HG03135 (cell line): ENCODE results near the gene CEP89.
"Not testable (repeated sequence)": the region's sequence is repeated elsewhere in the genome, so short reads cannot be mapped to it uniquely, and the experiment has no call there.

ENCODE experiments used
- ATAC-seq: cut with Tn5 transposase; IDR thresholded peaks from one replicate; pipeline ENCODE4 v1.9.1; 2021; ENCODE audit warnings: mild to moderate bottlenecking, moderate library complexity; ENCODE audit not compliant: unreplicated experiment

The CEP89 gene

DNA sequence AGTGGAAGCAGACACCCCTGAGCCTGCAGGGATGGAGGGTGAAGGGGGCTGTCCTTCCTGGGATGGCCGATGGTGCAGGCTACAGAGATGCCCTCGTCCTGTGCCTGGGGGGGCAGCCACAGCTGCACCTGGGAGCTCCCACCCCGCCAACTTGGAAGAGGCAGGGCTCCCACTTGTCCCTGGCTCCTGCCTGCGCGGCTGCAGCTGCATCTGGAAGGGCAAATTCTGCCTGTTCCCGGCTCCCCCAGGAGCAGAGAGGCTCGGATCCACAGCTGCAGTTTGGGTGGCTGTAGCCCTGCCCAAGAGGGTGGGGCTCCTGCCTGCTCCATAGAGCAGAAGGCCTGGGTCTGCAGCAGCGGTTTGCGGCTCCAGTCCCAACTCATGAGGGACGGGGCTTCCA is 2.2 kb downstream of the CEP89 start:
- no peak for ATAC-seq

DNA sequence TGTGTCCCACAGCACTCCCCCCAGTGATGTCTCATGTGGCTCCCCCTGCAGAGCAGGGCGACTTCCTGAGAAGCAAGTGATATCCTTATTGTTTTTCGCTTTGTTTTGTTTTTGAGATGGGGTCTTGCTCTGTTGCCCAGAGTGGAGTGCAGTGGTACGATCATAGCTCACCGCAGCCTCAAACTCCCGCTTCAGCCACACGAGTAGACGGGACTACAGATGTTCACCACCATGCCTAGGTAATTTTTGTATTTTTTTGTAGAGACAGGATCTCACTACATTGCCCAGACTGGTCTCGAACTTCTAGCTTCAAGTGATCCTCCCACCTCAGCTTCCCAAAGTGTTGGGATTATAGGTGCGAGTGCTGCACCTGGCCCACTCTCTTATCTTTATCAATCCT is 5.0 kb downstream of the CEP89 start:
- no peak for ATAC-seq

DNA sequence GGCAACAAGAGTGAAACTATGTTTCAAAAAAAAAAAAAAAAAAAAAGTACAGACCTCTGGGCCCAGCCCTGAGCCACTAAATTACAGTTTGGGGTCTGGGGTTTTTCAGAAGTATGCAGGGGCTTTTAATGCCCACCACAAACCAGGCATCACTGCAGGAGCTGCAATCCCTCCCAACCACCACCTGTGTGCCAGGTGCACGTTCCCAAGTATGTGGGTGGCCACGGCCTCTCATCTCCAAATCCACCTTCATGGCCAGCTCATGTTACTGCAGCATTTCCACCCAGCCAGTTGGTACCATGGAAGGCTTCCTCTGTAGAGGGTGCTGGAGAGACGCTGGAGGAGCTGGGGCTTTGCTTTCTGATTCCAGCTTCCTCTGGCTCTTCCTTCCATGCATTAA is 26.5 kb downstream of the CEP89 start:
- no peak for ATAC-seq

DNA sequence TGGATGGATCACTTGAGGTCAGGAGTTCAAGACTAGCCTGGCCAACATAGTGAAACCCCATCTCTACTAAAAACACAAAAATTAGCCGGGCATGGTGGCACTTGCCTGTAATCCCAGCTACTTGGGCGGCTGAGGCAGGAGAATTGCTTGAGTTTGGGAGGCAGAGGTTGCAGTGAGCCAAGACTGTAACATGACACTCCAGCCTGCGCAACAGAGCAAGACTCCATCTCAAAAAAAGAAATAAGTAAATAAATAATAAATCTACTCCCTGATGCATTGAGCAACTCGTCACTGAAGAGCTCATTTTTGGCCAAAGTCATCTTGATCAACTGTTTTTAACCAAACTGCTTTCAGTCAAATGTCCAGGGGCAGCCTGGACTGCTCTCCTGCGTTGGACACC is 30.5 kb downstream of the CEP89 start:
- not testable (repeated sequence) for ATAC-seq

DNA sequence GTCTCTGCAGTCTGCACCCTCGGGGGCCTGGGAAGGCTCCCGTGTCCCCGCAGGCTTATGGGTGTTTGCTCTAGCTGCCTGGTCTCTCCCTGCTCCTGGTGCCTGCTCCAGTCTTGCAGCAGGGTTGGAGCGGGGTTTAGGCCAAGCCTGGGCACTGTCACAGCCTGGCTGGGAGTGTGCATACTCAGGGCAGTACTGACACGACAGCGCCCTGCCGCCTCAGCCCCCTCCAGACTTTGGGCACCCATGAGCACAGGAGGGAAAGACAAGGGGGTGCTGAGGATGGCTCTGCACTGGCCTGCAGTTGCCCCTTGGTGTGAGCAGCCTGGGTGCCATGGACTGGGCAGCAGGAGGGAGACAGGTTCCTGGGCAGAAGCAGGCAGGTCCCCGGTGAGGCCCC is 35.7 kb downstream of the CEP89 start:
- no peak for ATAC-seq

DNA sequence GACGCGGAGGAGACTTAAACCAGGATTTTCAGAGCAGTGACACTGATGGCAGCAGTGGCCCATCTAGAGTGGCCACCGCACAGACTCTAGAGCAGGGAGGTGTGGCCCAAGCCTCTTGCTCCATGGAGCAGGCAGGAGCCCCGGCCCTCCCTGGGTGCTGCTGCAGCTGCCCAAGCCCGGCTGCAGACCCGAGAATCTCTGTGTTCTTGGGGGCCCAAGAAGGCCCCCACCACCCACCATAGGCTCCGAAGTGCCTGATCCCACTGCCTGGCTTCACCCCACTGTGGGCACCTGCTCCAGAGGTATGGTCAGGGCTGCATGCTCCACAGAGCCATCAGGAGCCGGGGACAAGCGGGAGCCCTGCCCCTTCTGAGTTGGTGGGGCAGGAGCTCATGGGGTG is 36.1 kb downstream of the CEP89 start:
- ATAC-seq: no peak

DNA sequence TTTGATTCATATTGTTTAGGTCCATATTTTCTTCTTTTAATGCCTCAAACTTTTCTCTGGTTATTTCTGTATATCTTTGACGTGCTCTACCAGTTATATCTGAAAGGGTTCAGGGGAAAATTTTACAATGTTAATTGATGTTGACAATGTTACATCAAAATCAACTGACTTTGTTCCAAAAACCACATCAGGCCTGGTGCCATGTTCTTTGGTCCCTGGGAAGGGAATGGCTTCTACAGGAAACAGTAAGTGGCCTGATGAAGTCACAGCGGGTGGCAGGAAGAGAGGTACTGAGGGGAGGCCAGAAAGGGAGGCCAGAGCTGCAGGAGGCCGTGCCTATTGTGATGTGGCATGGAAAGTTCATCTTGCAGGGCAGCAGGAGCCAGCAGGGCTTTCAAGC is 38.2 kb downstream of the CEP89 start:
- no peak for ATAC-seq

DNA sequence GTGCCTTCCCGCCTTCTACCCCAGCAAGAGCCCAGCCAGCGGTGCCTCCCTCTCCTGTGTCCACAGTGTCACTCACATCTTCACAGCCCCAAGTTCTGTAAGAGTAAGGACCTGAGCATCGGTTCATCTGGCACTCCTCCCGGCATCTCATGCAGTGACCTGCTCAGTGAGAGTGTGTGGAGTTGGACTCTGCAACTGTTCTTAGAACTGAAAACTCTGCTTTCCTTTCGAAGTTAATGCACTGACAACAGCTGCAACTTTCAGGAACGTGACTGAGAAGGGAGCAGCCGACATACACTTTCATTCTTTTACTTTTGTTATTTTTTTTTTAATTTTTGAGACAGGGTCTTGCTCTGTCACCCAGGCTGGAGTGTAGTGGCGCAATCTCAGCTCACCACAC is 41.2 kb downstream of the CEP89 start:
- ATAC-seq: no peak

DNA sequence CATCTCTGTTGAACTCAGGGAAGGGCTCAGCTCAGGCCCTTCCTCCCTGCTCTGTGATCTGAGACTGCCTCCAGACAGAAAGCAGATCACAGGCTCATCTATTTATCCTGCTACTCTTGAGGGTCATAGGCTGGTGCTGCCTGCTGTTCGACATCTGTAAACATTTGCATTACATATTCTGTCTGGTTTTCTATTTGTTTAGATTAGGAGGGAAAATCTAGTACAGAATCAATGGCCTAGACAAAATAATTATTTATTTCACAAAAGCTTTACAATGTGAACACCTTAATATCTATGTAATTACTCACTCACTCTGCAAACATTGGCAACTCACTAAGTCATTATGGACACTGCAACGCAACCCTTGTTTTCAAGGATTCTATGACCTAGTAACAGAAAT is 43.0 kb downstream of the CEP89 start:
- ATAC-seq: no peak

DNA sequence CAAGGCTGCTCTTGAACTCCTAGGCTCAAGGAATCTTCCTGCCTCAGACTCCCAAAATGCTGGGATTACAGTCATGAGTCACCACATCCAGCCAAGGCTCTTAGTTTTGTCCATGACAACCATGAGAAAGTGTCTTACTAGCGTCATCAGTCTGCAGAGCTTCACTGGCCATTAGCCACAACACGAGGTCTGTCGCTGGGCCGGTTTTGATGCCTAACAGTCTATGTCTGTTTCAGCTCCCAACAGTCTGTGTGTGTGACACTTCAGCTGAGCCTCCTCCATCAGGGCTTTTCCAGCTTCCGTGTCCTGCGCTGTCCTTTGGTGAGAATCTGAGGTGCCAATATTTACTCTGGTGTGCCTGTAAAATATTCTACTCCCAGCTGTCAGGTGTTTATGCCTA is 47.6 kb downstream of the CEP89 start:
- ATAC-seq: no peak

DNA sequence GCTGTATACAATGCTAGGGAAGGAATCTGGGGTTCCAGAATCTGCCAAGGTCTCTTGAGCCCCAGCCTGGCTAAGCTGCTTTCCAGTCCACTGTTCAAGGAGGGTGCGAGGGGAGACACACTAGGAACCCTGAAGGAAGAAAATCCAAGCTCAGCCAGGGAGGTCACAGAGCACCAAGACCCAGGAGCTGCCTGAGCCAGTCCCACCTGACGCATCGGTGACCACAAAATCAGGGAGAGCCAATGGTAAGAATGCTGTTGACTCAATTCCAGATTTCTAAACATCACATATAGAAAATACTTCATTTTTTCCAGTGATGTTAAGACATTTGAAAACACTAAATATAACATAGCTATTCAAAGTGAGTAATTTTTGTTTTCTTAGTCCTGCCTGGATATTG is 50.1 kb downstream of the CEP89 start:
- no peak for ATAC-seq

DNA sequence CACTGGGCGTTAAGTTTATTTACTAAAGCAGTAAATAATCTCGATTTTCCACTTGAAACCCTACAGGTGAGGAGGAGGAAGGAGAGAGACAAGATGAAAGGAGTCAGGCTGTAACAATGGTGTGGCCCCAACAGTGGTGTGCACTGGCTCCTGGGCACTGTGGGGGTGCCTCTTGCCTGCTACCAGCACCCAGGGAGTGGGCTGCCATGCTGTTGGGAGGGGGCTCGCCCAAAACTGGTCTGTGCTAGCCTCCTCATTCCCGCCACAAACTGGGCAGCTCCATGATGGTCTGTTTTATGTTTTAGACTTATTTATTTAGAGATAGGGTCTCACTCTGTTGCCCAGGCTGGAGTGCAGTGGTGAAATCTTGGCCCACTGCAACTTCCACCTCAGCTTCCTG is 52.4 kb downstream of the CEP89 start:
- no peak for ATAC-seq

DNA sequence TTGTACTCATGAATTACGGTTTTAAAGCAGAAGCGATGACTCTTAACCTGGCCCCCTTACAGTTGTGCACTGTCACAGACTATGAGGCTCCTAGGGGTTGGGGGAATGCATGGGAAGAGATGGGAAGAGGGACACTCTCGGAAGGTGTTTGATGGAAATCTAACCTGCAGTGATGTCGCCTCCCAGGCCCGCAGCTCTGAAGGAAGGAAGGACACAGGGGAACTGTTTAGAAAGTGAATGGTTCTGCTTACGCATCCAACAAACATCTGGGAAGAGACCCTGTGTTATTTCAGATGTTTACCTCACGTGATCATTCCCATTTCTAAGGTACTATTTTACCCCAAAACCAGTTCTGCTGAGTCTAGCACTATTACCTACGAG is 54.2 kb downstream of the CEP89 start:
- no peak for ATAC-seq

DNA sequence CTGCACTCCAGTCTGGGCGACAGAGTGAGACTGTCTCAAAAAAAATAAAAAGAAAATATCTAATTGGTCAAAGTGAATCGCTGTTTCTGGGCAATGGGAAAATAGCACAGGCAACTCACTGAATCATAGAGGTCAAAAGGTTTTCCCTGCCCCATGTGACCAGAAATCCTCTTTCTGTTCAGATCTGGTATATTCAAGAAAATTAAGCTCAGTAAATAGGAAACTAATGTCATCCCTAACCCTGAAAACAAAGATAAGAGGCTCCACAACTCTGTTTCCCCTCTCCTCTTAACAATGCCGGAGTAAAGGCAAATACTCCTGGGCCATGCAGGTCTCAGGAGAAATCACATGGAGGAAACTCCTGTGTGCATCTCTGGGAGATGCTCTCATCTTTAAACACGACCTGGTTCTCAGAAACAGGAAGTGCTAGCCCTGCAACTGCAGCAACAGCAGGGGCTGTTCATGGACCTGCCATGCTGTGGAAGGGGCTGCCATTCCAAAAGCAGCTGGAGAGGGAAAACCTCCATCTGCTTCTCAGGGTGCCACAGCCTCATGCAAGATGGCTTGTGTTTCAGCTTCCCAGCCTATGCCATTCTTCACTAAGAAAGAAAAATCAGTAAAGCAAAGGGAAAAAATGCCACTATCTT is 54.7 kb downstream of the CEP89 start:
- no peak for ATAC-seq

DNA sequence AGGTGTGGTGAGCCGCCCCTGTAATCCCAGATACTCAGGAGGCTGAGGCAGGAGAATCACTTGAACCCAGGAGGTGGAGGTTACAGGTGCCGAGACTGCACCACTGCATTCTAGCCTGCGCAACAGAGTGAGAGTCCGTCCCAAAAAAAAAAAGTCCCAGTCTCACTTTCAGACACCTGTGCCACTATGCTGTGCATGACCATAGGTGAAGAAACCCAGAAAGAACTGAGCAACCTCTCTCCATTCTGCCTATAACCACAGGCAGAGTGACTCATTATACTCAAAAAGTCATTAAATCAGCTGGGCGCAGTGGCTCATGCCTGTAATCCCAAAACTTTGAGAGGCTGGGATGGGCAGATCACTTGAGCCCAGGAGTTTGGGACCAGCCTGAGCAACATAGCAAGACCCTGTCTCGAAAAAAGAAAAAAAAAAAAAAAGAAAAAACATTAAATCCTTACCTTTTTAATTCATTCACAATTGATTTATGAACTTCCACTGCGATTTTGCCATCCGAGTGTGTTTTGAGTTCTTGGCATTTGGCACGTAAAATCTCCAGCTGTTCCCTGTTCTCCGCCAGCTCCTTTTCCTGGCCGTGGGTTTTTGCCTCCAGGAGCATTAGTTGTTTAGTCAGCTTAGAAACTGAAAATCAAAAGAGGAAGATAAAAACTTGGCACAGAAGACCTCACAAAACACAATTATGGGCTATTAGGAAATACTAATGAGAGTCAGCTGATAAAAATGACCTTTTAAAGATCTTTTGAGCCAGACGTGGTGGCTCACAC is 56.7 kb downstream of the CEP89 start:
- no peak for ATAC-seq

DNA sequence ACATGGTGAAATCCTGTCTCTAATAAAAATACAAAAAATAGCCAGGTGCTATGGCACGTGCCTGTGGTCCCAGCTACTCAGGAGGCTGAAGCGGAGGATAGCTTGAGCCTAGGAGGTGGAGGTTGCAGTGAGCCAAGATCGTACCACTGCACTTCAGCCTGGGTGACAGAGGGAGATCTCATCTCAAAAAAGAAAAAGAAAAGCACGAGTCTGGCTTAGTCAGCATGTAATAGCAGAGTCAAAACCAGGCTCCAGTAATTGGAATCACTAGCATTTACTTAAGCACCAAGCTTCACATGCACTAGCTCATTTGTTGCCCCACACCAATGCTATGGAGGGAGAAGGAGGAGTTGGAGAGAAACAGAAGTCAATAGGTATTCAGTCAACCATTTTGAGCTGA is 60.3 kb downstream of the CEP89 start:
- ATAC-seq: no peak

DNA sequence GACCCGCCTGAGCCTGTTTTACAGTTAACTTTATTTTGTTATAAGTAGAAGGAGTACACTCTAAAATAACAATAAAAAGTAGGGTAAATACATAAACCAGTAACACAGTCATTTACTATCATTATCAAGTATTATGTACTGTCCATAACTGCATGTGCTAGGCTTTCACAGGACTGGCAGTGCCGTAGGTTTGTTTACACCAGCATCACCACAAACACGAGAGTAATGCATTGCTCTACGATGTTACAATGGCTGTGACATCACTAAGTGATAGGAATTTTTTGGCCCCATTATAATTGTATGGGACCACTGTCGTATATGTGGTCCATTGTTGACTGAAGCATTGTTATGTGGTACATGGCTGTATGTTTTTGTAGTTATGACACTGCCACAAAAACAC is 60.9 kb downstream of the CEP89 start:
- no peak for ATAC-seq

DNA sequence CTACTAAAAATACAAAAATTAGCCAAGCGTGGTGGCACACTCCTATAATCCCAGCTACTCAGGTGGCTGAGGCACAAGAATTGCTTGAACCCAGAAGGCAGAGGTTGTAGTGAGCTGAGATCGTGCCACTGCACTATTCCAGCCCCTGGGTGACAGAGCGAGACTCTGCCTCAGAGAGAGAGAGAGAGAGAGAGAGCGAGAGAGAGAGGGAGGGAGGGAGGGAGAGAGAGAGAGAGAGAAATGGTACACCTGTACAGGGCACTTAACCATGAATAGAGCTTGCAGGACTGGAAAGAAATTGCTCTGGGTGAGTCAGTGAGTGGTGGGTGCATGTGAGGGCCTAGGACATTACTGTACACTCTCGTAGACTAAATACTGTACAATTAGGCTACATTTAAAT is 61.7 kb downstream of the CEP89 start:
- ATAC-seq: no peak

DNA sequence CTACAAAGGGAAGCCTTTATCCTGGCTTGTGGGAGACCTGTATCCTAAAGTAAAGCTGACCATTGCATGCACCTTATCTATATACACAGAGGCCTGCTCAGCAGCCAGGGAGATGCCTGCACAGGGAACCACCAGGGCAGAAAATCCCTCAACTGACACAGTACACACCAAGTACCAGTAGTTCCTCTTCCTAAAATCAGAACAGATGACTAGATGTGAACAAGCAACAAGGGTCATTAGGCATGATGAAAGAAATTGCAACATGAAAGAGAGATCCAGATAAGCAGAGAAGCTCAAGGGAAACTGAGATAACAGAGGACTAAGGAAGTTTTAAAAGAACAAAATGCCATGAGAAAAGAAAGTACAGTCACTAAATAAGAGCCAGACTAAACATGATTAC is 62.5 kb downstream of the CEP89 start:
- ATAC-seq: no peak

DNA sequence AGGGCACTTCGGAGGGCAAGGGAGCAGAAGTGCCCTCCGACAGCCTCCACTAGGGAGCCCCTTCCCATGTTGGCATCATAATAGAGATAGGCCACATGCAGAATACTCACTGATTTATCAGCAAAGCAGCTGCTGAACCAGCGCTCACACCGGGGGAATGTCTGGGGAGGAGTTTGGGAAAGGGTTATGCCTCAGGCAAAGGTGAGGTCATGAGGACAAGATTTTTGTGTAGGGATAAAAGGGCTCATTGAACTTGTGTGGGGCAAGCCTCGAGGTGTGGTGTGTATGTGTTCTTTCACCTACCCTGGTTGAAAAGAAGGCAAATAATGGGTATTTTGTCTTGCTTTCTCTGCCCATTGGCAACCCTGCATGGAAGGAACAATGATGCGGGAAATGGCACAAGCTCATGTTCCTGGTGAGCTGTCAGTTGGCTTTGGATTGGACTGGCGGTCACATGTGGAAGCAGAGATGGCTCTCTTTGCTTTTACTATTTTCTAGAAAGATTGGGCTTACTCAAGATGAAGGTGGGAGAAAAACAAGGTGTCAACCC is 63.0 kb downstream of the CEP89 start:
- no peak for ATAC-seq

DNA sequence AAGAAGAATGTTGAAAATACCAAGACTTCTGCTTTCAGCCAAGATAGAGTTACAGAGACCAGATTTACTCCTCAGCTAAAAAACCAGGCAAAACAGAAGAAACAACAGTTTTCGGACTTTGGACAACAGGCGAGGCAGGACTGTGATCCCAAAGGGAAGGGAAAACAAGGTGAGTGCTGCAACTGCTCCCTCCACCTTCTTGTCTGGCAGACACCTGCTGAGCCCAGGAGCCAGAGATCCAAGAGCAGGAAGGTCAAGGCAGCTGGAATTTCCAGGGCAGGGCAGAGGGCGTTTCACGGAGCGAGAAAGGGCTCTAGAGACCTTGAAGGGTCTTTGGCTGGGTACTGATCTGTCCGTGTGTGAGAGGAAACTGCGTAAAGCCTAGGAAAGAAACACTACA is 69.3 kb downstream of the CEP89 start:
- no peak for ATAC-seq

DNA sequence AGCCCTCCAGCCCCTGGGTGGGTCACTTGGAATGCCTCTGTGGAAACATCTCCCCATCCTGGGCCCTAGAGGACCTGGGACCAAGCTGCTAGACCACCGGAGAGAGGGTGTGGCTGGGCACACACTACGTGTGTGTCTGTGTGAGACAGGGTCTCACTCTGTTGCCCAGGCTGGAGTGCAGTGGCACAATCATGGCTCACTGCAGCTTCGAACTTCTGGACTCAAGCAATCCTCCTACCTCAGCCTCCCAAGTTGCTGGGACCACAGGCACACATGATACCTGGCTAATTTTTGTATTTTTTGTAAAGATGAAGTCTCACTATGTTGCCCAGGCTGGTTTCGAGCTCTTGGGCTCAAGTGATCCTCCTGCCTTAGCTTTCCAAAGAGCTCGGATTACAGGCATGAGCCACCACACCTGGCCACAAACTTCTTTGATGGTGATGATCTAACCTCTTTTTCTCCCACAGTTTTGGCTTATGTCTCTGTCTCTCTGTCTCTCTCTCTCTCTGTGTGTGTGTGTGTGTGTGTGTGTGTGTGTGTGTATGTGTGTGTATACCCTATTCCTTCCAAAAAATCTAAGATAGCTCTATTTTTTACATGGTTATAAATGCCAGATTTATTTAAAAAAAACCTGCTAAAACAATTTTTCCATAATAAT is 70.1 kb downstream of the CEP89 start:
- ATAC-seq: no peak
